ENCODE results near the gene CMTM3. TPM values are rescaled to one million over a fixed set of nuclear protein-coding genes. Genes with fewer than 3 reads are reported as not detected.

CMTM3 gene
- total and polyA plus RNA-seq, 9 of the 15 experiments (the other 6 are each of a cell fraction or from before 2014, with no cell fraction given) = 4.6 to 33.4 (median 17.5) TPM

- no peak for TF ChIP-seq ZNF143 (CRISPR knock-in tag; IDR thresholded peaks at IDR 0.05)
- no peak for TF ChIP-seq THAP7 (CRISPR knock-in tag; IDR thresholded peaks at IDR 0.05)
- TF ChIP-seq TFAM (CRISPR knock-in tag; conservative IDR thresholded peaks at IDR 0.05) = no peak
- no peak for TF ChIP-seq CTBP1 (IDR thresholded peaks at IDR 0.05; ENCODE audit: borderline replicate concordance)
- TF ChIP-seq NRF1 (conservative IDR thresholded peaks at IDR 0.05 in 1 of 2, IDR thresholded peaks at IDR 0.05 in 1 of 2) = no peak
Observed at GRCh38 chr16:66658143-66658859, 53.8 kb downstream of the CMTM3 start (continued).

GRCh38 chr16:66658860-66659190 is 54.3 kb downstream of the CMTM3 start:
- Histone ChIP-seq H2AFZ (ENCODE audit: low read depth, low read length) (no peak overlapping the region), H3K4me2 (ENCODE audit: insufficient read depth, low read length) (no peak overlapping the region), H3K4me3 (no peak overlapping the region), H3K9ac (ENCODE audit: insufficient read depth in 1 of 2, low read depth in 2 of 2, low read length in 2 of 2) (no peak overlapping the region), H3K27me3 (ENCODE audit: control insufficient read depth in 2 of 2, insufficient read depth in 2 of 2, low read length in 2 of 2) (no peaks in the 10 kb centered on the region), H4K20me1 (replicated peaks; ENCODE audit: control insufficient read depth, insufficient read depth, low read length) (no peaks in the 10 kb centered on the region; the same call in 1 of the 2 replicates), H3K4me1 (replicated peaks in 1 of 2; ENCODE audit: control insufficient read depth in 2 of 2, insufficient read depth in 2 of 2, low read length in 2 of 2) (peaks cover 19 to 30% of the 10 kb centered on the region in 2 experiments; a peak in 4 of 5 replicates), H3K79me2 (ENCODE audit: control insufficient read depth, insufficient read depth, low read length) (peaks cover 20% of the 10 kb centered on the region), H3K36me3 (ENCODE audit: control insufficient read depth, insufficient read depth, low read length) (no peaks in the 10 kb centered on the region), H3K9me1 (ENCODE audit: control insufficient read depth, insufficient read depth, low read length) (no peaks in the 10 kb centered on the region), H3K9me3 (replicated peaks; ENCODE audit: control insufficient read depth, insufficient read depth, low read depth, low read length) (no peaks in the 10 kb centered on the region), H3K27ac (ENCODE audit: extremely low read depth, low read depth, low read length) (no peak overlapping the region)
- BruUV-seq (replicated peaks) = no TSS peak
- in situ Hi-C loops (cut with MboI) = no loop called here
- no peak for ATAC-seq
- intact Hi-C loops (cut with micrococcal nuclease) = no loop called here
- no peak for DNase-seq (ENCODE audit: extremely low read depth in 1 of 4, low spot score in 3 of 4)
- ChIA-PET POLR2A (interaction anchor here (0.7 kb wide), 1 partner anchor 69 kb away, joined by 3 read pairs; no protein-coding TSS in a partner anchor), CTCF (ENCODE audit: low intra/inter-chr PET ratio) (no interaction called here)
- 96% methylated on average over 5 of the region's 5 CpGs for WGBS (ENCODE audit: insufficient coverage, low coverage, missing lambda C conversion rate)
- no peak for FAIRE-seq
- TF ChIP-seq USF2 (CRISPR knock-in tag; IDR thresholded peaks at IDR 0.05) = no peak
- no peak for TF ChIP-seq SRF (CRISPR knock-in tag; IDR thresholded peaks at IDR 0.05)
- TF ChIP-seq SIN3A (IDR thresholded peaks at IDR 0.05; ENCODE audit: borderline replicate concordance in 2 of 2, control insufficient read depth in 1 of 2, low read depth in 2 of 2, low read length in 2 of 2) = no peak
- TF ChIP-seq E2F1 (CRISPR knock-in tag; IDR thresholded peaks at IDR 0.05) = no peak
- no peak for TF ChIP-seq FOXO4 (CRISPR knock-in tag; IDR thresholded peaks at IDR 0.05)
- TF ChIP-seq ATF3 (IDR thresholded peaks at IDR 0.05) = no peak
- no peak for TF ChIP-seq ATF3 (CRISPR knock-in tag; conservative IDR thresholded peaks at IDR 0.05)
- no peak for TF ChIP-seq HDGF (IDR thresholded peaks at IDR 0.05)
- no peak for TF ChIP-seq ZNF384 (IDR thresholded peaks at IDR 0.05; ENCODE audit: low read depth, low read length)
